ENCODE data around the gene SETD7.

SETD7 gene

GRCh38 chr4:139554642-139554892, 1.5 kb downstream of the SETD7 start:
- Histone ChIP-seq H3K27me3 (ENCODE audit: insufficient read depth, low read length, poor library complexity) (peaks cover 24% of the 10 kb centered on the region), H3K4me1 (ENCODE audit: insufficient read depth, low read length) (peaks cover 34% of the 10 kb centered on the region), H3K4me3 (ENCODE audit: low read depth in 1 of 2, low read length in 2 of 2) (peak overlapping the region; percentile 65 to 88; a peak in 3 of 4 replicates), H2AFZ (ENCODE audit: low read depth, low read length) (peak overlapping the region; percentile 95), H4K20me1 (ENCODE audit: insufficient read depth, low read length) (peaks cover 29% of the 10 kb centered on the region; the same call in 1 of the 2 replicates), H3K9me3 (ENCODE audit: insufficient read depth, low read length, severe bottlenecking) (no peaks in the 10 kb centered on the region), H3K4me2 (ENCODE audit: insufficient read depth, low read length) (peak overlapping the region; percentile 97), H3K79me2 (ENCODE audit: insufficient read depth, low read length) (peaks cover 61% of the 10 kb centered on the region), H3K36me3 (ENCODE audit: insufficient read depth, low read length) (no peaks in the 10 kb centered on the region; the same call in 1 of the 2 replicates), H3K9ac (ENCODE audit: low read depth, low read length) (peak overlapping the region; percentile 94), H3K27ac (ENCODE audit: low read length) (peak overlapping the region; percentile 75; the same call in 1 of the 2 replicates)
- TF ChIP-seq, protein P1, sequence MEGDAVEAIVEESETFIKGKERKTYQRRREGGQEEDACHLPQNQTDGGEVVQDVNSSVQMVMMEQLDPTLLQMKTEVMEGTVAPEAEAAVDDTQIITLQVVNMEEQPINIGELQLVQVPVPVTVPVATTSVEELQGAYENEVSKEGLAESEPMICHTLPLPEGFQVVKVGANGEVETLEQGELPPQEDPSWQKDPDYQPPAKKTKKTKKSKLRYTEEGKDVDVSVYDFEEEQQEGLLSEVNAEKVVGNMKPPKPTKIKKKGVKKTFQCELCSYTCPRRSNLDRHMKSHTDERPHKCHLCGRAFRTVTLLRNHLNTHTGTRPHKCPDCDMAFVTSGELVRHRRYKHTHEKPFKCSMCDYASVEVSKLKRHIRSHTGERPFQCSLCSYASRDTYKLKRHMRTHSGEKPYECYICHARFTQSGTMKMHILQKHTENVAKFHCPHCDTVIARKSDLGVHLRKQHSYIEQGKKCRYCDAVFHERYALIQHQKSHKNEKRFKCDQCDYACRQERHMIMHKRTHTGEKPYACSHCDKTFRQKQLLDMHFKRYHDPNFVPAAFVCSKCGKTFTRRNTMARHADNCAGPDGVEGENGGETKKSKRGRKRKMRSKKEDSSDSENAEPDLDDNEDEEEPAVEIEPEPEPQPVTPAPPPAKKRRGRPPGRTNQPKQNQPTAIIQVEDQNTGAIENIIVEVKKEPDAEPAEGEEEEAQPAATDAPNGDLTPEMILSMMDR (IDR thresholded peaks at IDR 0.05; ENCODE audit: borderline replicate concordance, extremely low read depth, low read length, poor library complexity, severe bottlenecking) = no peak
- no peak for TF ChIP-seq EZH2 (IDR thresholded peaks at IDR 0.05; ENCODE audit: borderline replicate concordance, low read depth, low read length, severe bottlenecking)
- DNase-seq = no peak
- no peak for ATAC-seq (ENCODE audit: insufficient read depth, low read depth)

- Histone ChIP-seq H3K36me3 (ENCODE audit: insufficient read depth, low read length) (no peaks in the 10 kb centered on the region; the same call in 1 of the 2 replicates), H3K4me1 (ENCODE audit: insufficient read depth, low read length) (peaks cover 34% of the 10 kb centered on the region), H3K4me2 (ENCODE audit: insufficient read depth, low read length) (peak overlapping the region; percentile 97), H3K9me3 (ENCODE audit: insufficient read depth, low read length, severe bottlenecking) (no peaks in the 10 kb centered on the region), H3K9ac (ENCODE audit: low read depth, low read length) (peak overlapping the region; percentile 94; the same call in 1 of the 2 replicates), H3K27ac (ENCODE audit: low read length) (no peak overlapping the region; the same call in 1 of the 2 replicates), H3K4me3 (ENCODE audit: low read depth in 1 of 2, low read length in 2 of 2) (peak overlapping the region in 1 of 2 experiments; percentile 88; a peak in 1 of 4 replicates), H3K27me3 (ENCODE audit: insufficient read depth, low read length, poor library complexity) (peaks cover 24% of the 10 kb centered on the region), H4K20me1 (ENCODE audit: insufficient read depth, low read length) (peaks cover 29% of the 10 kb centered on the region; the same call in 1 of the 2 replicates), H3K79me2 (ENCODE audit: insufficient read depth, low read length) (peaks cover 66% of the 10 kb centered on the region), H2AFZ (ENCODE audit: low read depth, low read length) (no peak overlapping the region)
- DNase-seq (no peak), ATAC-seq (ENCODE audit: insufficient read depth, low read depth) (no peak)
- no peak for TF ChIP-seq EZH2 (IDR thresholded peaks at IDR 0.05; ENCODE audit: borderline replicate concordance, low read depth, low read length, severe bottlenecking)
- TF ChIP-seq, protein P1 (IDR thresholded peaks at IDR 0.05; ENCODE audit: borderline replicate concordance, extremely low read depth, low read length, poor library complexity, severe bottlenecking) = no peak
Observed at GRCh38 chr4:139553751-139554641, 2.0 kb downstream of the SETD7 start.

GRCh38 chr4:139552517-139553307, 3.3 kb downstream of the SETD7 start:
- Histone ChIP-seq H2AFZ (ENCODE audit: low read depth, low read length) (no peak overlapping the region), H3K27me3 (ENCODE audit: insufficient read depth, low read length, poor library complexity) (peaks cover 14% of the 10 kb centered on the region), H3K4me1 (ENCODE audit: insufficient read depth, low read length) (peaks cover 32% of the 10 kb centered on the region), H3K36me3 (ENCODE audit: insufficient read depth, low read length) (no peaks in the 10 kb centered on the region; the same call in 1 of the 2 replicates), H3K79me2 (ENCODE audit: insufficient read depth, low read length) (peaks cover 77% of the 10 kb centered on the region), H3K9ac (ENCODE audit: low read depth, low read length) (no peak overlapping the region), H4K20me1 (ENCODE audit: insufficient read depth, low read length) (peaks cover 32% of the 10 kb centered on the region; the same call in 1 of the 2 replicates), H3K4me3 (ENCODE audit: low read depth in 1 of 2, low read length in 2 of 2) (no peak overlapping the region), H3K4me2 (ENCODE audit: insufficient read depth, low read length) (0 out of 2 replicates have a peak overlapping the region, but pooled peaks have one; percentile 4), H3K27ac (ENCODE audit: low read length) (no peak overlapping the region), H3K9me3 (ENCODE audit: insufficient read depth, low read length, severe bottlenecking) (no peaks in the 10 kb centered on the region)
- TF ChIP-seq, protein P1 (IDR thresholded peaks at IDR 0.05; ENCODE audit: borderline replicate concordance, extremely low read depth, low read length, poor library complexity, severe bottlenecking) = no peak
- no peak for TF ChIP-seq EZH2 (IDR thresholded peaks at IDR 0.05; ENCODE audit: borderline replicate concordance, low read depth, low read length, severe bottlenecking)
- ATAC-seq (ENCODE audit: insufficient read depth, low read depth) (no peak), DNase-seq (no peak)
